Endothelial cell of umbilical vein (primary cell): ENCODE results near the gene CLIC3. TPM values are rescaled to one million over a fixed set of nuclear protein-coding genes. Genes with fewer than 3 reads are reported as not detected.

Experiments used
- BruUV-seq: library from RNA; stranded (reverse); fragments of 400-500 nt; replicated peaks from 2 replicates; lab custom pipeline; 2021; lab: Mats Ljungman, UMichigan
- CTCF ChIA-PET: fragments of 300-600, 350-600 bp; sonication (Branson Sonifier 250); formaldehyde crosslinking; loops from one replicate; lab custom pipeline; 2021; ENCODE audit warnings: antibody characterized with exemption, inconsistent platforms; lab: Charles Lee
- POLR2A ChIA-PET: fragments of 300-600, 350-600 bp; sonication (Branson Sonifier 250); formaldehyde crosslinking; loops from one replicate; lab custom pipeline; 2021; ENCODE audit warnings: antibody characterized with exemption, inconsistent platforms; lab: Charles Lee
- DNase-seq: peaks from one replicate; pipeline ENCODE4 v3.0.0-alpha.2; 2011; ENCODE audit warnings: low read depth, low spot score
- FAIRE-seq: peaks from 2 replicates; lab custom pipeline; 2011; peaks lifted over from hg19 to GRCh38; lab: Jason Lieb, UNC
- H2AFZ ChIP-seq: 2 replicates; pipeline ENCODE4 v1.6.0; 2012; ENCODE audit warnings: low read depth, low read length, control low read depth, inconsistent platforms
- H3K27ac ChIP-seq: 2 replicates; pipeline ENCODE4 v1.5.1; 2011; ENCODE audit warnings: low read depth, mild to moderate bottlenecking, control low read depth, low read length, moderate library complexity; ENCODE audit not compliant: insufficient read depth
- H3K27me3 ChIP-seq, 2 experiments: 2 replicates each; pipeline versions ENCODE4 v1.6.0 to v1.6.1; 2011; ENCODE audit warnings: low read length in 2 of 2, mixed read lengths in 1 of 2; ENCODE audit not compliant: control insufficient read depth in 2 of 2, insufficient read depth in 2 of 2
- H3K36me3 ChIP-seq, 2 experiments: 2 replicates in 1 of 2; 3 replicates in 1 of 2; pipeline ENCODE4 v1.5.1; 2011; ENCODE audit warnings: low read length in 2 of 2, mild to moderate bottlenecking in 1 of 2, moderate library complexity in 1 of 2; ENCODE audit not compliant: control insufficient read depth in 2 of 2, insufficient read depth in 2 of 2; ENCODE audit errors: extremely low read depth in 1 of 2
- H3K4me1 ChIP-seq: 3 replicates; pipeline ENCODE4 v1.5.1; 2011; ENCODE audit warnings: mild to moderate bottlenecking, low read length; ENCODE audit not compliant: control insufficient read depth, insufficient read depth; ENCODE audit errors: extremely low read depth
- H3K4me2 ChIP-seq: 2 replicates; pipeline ENCODE4 v1.6.1; 2011; ENCODE audit warnings: low read length, control low read depth, mixed read lengths; ENCODE audit not compliant: insufficient read depth
- H3K4me3 ChIP-seq, 3 experiments: fragments of 200-600 bp in 1 of 3; sonication (generic), shearing (Covaris generic) in 1 of 3; replicated peaks in 1 of 3; 2 replicates each; pipeline ENCODE4 v1.5.1; 2011 to 2016; ENCODE audit warnings: control low read depth in 3 of 3, low read length in 3 of 3, mild to moderate bottlenecking in 2 of 3, inconsistent platforms in 1 of 3, low read depth in 1 of 3, moderate library complexity in 1 of 3; ENCODE audit not compliant: insufficient read depth in 1 of 3
- H3K79me2 ChIP-seq: 2 replicates; pipeline ENCODE4 v1.6.0; 2012; ENCODE audit warnings: low read length, inconsistent platforms; ENCODE audit not compliant: control insufficient read depth, insufficient read depth
- H3K9ac ChIP-seq: replicated peaks from 2 replicates; pipeline ENCODE3; 2011; ENCODE audit warnings: low read length, control low read depth; ENCODE audit not compliant: insufficient read depth; ENCODE audit errors: extremely low read depth
- H3K9me1 ChIP-seq: replicated peaks from 3 replicates; pipeline ENCODE4 v1.6.0; 2011; ENCODE audit warnings: mild to moderate bottlenecking, low read length; ENCODE audit not compliant: control insufficient read depth, insufficient read depth; ENCODE audit errors: extremely low read depth
- H3K9me3 ChIP-seq: replicated peaks from 2 replicates; pipeline ENCODE4 v1.5.1; 2012; ENCODE audit warnings: low read length, inconsistent platforms; ENCODE audit not compliant: control insufficient read depth, insufficient read depth
- H4K20me1 ChIP-seq: replicated peaks from 2 replicates; pipeline ENCODE3; 2011; ENCODE audit warnings: mild to moderate bottlenecking, low read length; ENCODE audit not compliant: control insufficient read depth, insufficient read depth; ENCODE audit errors: extremely low read depth
- EZH2 ChIP-seq: IDR thresholded peaks from 2 replicates; pipeline ENCODE4 v1.6.1; 2012; ENCODE audit warnings: borderline replicate concordance, low read depth, mild to moderate bottlenecking, moderate library complexity, low read length, inconsistent platforms; ENCODE audit not compliant: severe bottlenecking
- FOS ChIP-seq: IDR thresholded peaks from 2 replicates; pipeline ENCODE4 v1.6.1; 2011; ENCODE audit warnings: mild to moderate bottlenecking, low read length, moderate library complexity, borderline replicate concordance; ENCODE audit not compliant: insufficient read depth
- GATA2 ChIP-seq: IDR thresholded peaks from 2 replicates; pipeline ENCODE4 v1.7.0; 2011; ENCODE audit warnings: low read depth, mild to moderate bottlenecking, moderate library complexity, mixed read lengths, low read length; ENCODE audit not compliant: insufficient read length, insufficient read depth
- JUN ChIP-seq: IDR thresholded peaks from 2 replicates; pipeline ENCODE4 v1.6.1; 2011; ENCODE audit warnings: borderline replicate concordance, low read depth; ENCODE audit not compliant: insufficient read length, insufficient read depth
- MYC ChIP-seq: IDR thresholded peaks from one replicate; pipeline ENCODE4 v1.6.1; 2011; ENCODE audit warnings: mild to moderate bottlenecking, low read depth, low read length
- POLR2A ChIP-seq: IDR thresholded peaks from 2 replicates; pipeline ENCODE4 v1.6.1; 2012; ENCODE audit warnings: low read depth, mild to moderate bottlenecking, control low read depth, low read length
- POLR2AphosphoS5 ChIP-seq: IDR thresholded peaks from 2 replicates; pipeline ENCODE4 v1.6.1; 2012; ENCODE audit warnings: low read depth, mild to moderate bottlenecking, control low read depth, low read length, moderate library complexity; ENCODE audit not compliant: insufficient read depth
- dilution Hi-C: fragments of 300-500 bp; cut with MboI; formaldehyde crosslinking; loops from one replicate; pipeline ENCODE4 v1.15.0; 2019; ENCODE audit warnings: low sequenced_read_pairs; ENCODE audit not compliant: extremely low pct_ligation_motif_present
- intact Hi-C: fragments of 100-400 bp; cut with micrococcal nuclease; formaldehyde crosslinking; loops from one replicate; pipeline ENCODE4 v1.10.0; 2022
- polyA plus RNA-seq, 4 experiments: library from polyadenylated mRNA; depleted of rRNA in 3 of 4; stranded (reverse) in 3 of 4; unstranded in 1 of 4; fragments of >200 nt; gene quantifications; 2 replicates each; pipeline versions ENCODE4 v1.2.1 to v1.2.3, GENCODE V29; 2011 to 2012; ENCODE audit warnings: missing spikeins in 1 of 4
- total RNA-seq: library from RNA; stranded (reverse); gene quantifications from 2 replicates; pipeline ENCODE4 v1.2.3, GENCODE V29; 2021
- TF ChIP-seq, protein P1 (sequence below), 2 donors: IDR thresholded peaks; 1 replicate in 1 of 2; 2 replicates in 1 of 2; pipeline ENCODE4 v1.5.1; 2011; ENCODE audit warnings: low read length in 2 of 2, mild to moderate bottlenecking in 2 of 2, moderate library complexity in 2 of 2, control low read depth in 1 of 2, inconsistent platforms in 1 of 2, low read depth in 1 of 2; ENCODE audit not compliant: insufficient read depth in 1 of 2; ENCODE audit errors: extremely low read depth in 1 of 2
- TF ChIP-seq, protein P2 (sequence below): IDR thresholded peaks from 2 replicates; pipeline ENCODE4 v1.6.1; 2011; ENCODE audit not compliant: insufficient read depth, insufficient read length

The CLIC3 gene
- total and polyA plus RNA-seq, 2 donors (not counting 3 experiments of a cell fraction or from before 2014, with no cell fraction given) = 2.3 TPM; not detected in 1

DNA sequence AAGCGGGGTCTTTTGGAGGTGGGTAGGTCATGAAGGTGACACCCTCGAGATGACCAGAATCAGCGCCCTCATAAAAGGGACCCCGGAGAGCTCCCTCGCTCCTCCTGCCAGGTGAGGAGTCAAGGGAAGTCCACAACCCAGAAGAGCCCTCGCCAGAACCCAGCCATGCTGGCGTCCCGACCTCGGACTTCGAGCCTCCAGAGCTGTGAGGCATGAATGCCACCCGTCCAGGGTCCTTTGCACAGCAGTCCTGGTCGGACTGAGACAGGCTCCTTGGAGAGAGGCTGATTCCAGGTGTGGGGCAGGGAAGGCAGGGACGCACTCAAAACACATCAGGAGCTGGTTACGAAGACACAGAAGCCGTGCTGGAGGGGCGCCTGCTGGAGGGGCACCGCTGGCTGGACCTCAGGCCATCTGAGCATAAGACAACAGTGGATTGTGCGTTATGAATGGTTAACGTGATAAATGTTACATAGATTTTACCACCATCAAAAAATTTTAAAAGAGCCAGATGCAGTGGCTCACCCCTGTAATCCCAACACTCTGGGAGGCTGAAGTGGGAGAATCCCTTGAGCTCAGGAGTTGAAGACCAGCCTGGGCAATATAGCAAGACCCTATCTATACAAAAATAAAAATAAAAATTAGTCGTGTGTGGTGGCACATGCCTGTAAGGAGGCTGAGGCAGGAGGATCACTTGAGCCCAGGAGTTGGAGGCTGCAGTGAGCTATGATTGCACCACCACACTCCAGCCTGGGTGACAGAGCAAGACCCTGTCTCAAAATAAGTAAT lies 5.7 kb upstream of the CLIC3 start:
- dilution Hi-C loops = no loop called here
- no peak overlapping the region for H3K4me3 ChIP-seq
- CTCF ChIA-PET = no interaction called here

More for the DNA sequence above, 5.7 kb upstream of the CLIC3 start:
- no peaks in the 10 kb centered on the region for H3K9me1 ChIP-seq
- H3K79me2 ChIP-seq = no peaks in the 10 kb centered on the region
- H3K4me2 ChIP-seq = no peak overlapping the region
- no peaks in the 10 kb centered on the region for H3K27me3 ChIP-seq
- no TSS peak for BruUV-seq
- no peaks in the 10 kb centered on the region for H3K36me3 ChIP-seq
- no peaks in the 10 kb centered on the region for H4K20me1 ChIP-seq
- POLR2A ChIA-PET = interaction anchor here (0.6 kb wide), 1 partner anchor 32 kb away, joined by 5 read pairs; no protein-coding TSS in a partner anchor
- FAIRE-seq = no peak
- no peaks in the 10 kb centered on the region for H3K9me3 ChIP-seq
- H2AFZ ChIP-seq = no peak overlapping the region
- TF ChIP-seq GATA2 (no peak), MYC (no peak), POLR2A (no peak), POLR2AphosphoS5 (no peak), FOS (no peak), JUN (no peak), EZH2 (no peak)
- TF ChIP-seq, protein P1, sequence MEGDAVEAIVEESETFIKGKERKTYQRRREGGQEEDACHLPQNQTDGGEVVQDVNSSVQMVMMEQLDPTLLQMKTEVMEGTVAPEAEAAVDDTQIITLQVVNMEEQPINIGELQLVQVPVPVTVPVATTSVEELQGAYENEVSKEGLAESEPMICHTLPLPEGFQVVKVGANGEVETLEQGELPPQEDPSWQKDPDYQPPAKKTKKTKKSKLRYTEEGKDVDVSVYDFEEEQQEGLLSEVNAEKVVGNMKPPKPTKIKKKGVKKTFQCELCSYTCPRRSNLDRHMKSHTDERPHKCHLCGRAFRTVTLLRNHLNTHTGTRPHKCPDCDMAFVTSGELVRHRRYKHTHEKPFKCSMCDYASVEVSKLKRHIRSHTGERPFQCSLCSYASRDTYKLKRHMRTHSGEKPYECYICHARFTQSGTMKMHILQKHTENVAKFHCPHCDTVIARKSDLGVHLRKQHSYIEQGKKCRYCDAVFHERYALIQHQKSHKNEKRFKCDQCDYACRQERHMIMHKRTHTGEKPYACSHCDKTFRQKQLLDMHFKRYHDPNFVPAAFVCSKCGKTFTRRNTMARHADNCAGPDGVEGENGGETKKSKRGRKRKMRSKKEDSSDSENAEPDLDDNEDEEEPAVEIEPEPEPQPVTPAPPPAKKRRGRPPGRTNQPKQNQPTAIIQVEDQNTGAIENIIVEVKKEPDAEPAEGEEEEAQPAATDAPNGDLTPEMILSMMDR (IDR thresholded peaks at IDR 0.05; ENCODE audit: extremely low read depth in 1 of 2, insufficient read depth in 1 of 2, low read depth in 1 of 2, low read length in 2 of 2) = no peak
- TF ChIP-seq, protein P2, sequence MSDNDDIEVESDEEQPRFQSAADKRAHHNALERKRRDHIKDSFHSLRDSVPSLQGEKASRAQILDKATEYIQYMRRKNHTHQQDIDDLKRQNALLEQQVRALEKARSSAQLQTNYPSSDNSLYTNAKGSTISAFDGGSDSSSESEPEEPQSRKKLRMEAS = no peak
- no peak overlapping the region for H3K27ac ChIP-seq
- H3K4me1 ChIP-seq = peaks cover 15% of the 10 kb centered on the region
- H3K9ac ChIP-seq = no peak overlapping the region
- no peak for DNase-seq
- intact Hi-C loops = no loop called here
